HEK293T (cell line): ENCODE results near the gene DOCK1.

Experiments
- BHLHE40 ChIP-seq: fragments of 450-650 bp; IDR thresholded peaks from 2 replicates; pipeline ENCODE4 v1.6.1; 2016; ENCODE audit warnings: mild to moderate bottlenecking, moderate library complexity, borderline replicate concordance
- ELF4 ChIP-seq: fragments of 450-650 bp; IDR thresholded peaks from 2 replicates; pipeline ENCODE4 v1.6.1; 2017; ENCODE audit warnings: antibody characterized with exemption
- FOXA1 ChIP-seq: fragments of 450-650 bp; IDR thresholded peaks from 2 replicates; pipeline ENCODE4 v1.6.1; 2016; ENCODE audit warnings: mild to moderate bottlenecking
- FOXK2 ChIP-seq: fragments of 450-650 bp; IDR thresholded peaks from 2 replicates; pipeline ENCODE4 v1.6.1; 2016; ENCODE audit warnings: mild to moderate bottlenecking
- FOXM1 ChIP-seq: fragments of 450-650 bp; IDR thresholded peaks from 2 replicates; pipeline ENCODE4 v1.6.1; 2017; ENCODE audit warnings: mild to moderate bottlenecking, borderline replicate concordance
- HDGF ChIP-seq: fragments of 450-650 bp; IDR thresholded peaks from 2 replicates; pipeline ENCODE4 v1.6.1; 2017; ENCODE audit warnings: antibody characterized with exemption, borderline replicate concordance
- SP1 ChIP-seq: fragments of 450-650 bp; IDR thresholded peaks from 2 replicates; pipeline ENCODE4 v1.6.1; 2017

- TF ChIP-seq SP1 (no peak), BHLHE40 (no peak), FOXK2 (no peak), ELF4 (no peak), HDGF (no peak), FOXA1 (no peak), FOXM1 (no peak)
Measured at GRCh38 chr10:127013691-127014473, 108.7 kb downstream of the DOCK1 start.
